Peyer's patch (tissue), 4 donors: ENCODE measurements around the gene RAMP3.

Experiments used
- POLR2A ChIP-seq, 2 donors: fragments of 450-650 bp; IDR thresholded peaks; one replicate each; pipeline ENCODE4 v1.5.1; 2017; ENCODE audit warnings: antibody characterized with exemption in 2 of 2, mild to moderate bottlenecking in 2 of 2, moderate library complexity in 2 of 2
- TF ChIP-seq, protein P1 (sequence below), 6 experiments: fragments of 450-650 bp in 4 of 6; fragments of 200-600 bp in 2 of 6; sonication (generic) in 1 of 6; IDR thresholded peaks; one replicate each; pipeline ENCODE4 v1.5.1; 2017 to 2019; ENCODE audit warnings: antibody characterized with exemption in 6 of 6, mild to moderate bottlenecking in 3 of 6, moderate library complexity in 1 of 6

DNA sequence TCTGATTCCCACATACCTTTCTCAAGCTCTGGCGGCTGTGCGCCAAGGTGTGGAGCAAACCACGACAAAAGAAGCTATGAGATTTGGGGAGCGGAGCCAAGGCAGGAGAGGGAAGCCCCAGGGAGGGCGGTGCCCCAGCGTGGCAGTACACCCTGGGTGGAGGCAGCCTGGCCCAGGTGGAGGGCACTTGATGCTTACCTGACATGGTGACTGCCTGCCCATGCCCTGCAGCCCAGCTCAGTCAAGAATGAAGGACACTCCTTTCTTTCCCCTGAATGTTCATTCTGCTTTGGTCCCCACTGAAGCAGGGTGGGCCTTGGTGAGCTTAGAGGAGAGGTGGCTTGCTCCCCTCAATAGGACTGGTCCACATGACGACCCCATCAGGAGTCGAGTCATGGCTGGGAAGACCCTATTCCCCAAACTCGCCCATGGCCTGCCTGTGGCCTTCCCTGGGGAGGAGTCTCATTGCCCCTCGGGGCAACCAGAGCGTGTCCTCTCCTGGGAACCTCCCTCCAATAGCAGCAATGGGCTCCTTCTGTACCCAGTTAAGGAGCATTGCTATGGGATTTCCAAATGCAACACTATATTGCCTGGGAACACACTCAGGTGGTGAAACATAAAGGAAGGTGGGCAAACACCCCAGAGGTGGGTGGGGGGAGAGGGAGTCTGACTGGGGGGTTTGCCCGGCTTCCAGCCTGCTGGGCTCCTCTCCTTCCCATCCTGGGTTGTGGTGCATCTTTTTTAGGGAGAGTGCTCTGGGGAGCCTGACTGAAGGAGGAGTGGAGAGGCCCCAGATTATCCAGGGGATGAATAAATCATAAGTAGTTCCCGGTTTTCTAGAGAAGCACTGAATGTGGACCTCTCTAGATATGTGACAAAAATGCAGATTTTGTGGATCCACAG is 22.7 kb downstream of the RAMP3 start:
- TF ChIP-seq, protein P1, sequence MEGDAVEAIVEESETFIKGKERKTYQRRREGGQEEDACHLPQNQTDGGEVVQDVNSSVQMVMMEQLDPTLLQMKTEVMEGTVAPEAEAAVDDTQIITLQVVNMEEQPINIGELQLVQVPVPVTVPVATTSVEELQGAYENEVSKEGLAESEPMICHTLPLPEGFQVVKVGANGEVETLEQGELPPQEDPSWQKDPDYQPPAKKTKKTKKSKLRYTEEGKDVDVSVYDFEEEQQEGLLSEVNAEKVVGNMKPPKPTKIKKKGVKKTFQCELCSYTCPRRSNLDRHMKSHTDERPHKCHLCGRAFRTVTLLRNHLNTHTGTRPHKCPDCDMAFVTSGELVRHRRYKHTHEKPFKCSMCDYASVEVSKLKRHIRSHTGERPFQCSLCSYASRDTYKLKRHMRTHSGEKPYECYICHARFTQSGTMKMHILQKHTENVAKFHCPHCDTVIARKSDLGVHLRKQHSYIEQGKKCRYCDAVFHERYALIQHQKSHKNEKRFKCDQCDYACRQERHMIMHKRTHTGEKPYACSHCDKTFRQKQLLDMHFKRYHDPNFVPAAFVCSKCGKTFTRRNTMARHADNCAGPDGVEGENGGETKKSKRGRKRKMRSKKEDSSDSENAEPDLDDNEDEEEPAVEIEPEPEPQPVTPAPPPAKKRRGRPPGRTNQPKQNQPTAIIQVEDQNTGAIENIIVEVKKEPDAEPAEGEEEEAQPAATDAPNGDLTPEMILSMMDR (IDR thresholded peaks at IDR 0.05): no peak
- TF ChIP-seq POLR2A (IDR thresholded peaks at IDR 0.05): no peak
